CD14-positive monocyte (primary cell): ENCODE data around the gene COL27A1. TPM values are rescaled to one million over a fixed set of nuclear protein-coding genes. Genes with fewer than 3 reads are reported as not detected.
A peak's percentile ranks its signal among the peaks of the same experiment; 100 is the strongest.

Experiments used
- DNase-seq, 3 donors: peaks; one replicate each; pipeline ENCODE4 v3.0.0-alpha.2; 2011 to 2022
- H2AFZ ChIP-seq: 2 replicates; pipeline ENCODE4 v1.6.0; 2012; ENCODE audit warnings: mild to moderate bottlenecking, low read depth, low read length, inconsistent platforms; ENCODE audit not compliant: insufficient read depth, poor library complexity, severe bottlenecking
- H3K27ac ChIP-seq, 2 donors: 1 replicate in 1 of 2; 2 replicates in 1 of 2; pipeline ENCODE4 v1.5.1; 2012 to 2013; ENCODE audit warnings: low read length in 2 of 2, control low read depth in 1 of 2, inconsistent platforms in 1 of 2, low read depth in 1 of 2, mild to moderate bottlenecking in 1 of 2
- H3K27me3 ChIP-seq, 2 donors: one replicate each; pipeline versions ENCODE4 v1.6.0 to v1.6.1; 2011 to 2013; ENCODE audit warnings: low read length in 2 of 2; ENCODE audit not compliant: control insufficient read depth in 2 of 2, insufficient read depth in 2 of 2
- H3K36me3 ChIP-seq, 2 donors: replicated peaks in 1 of 2; 1 replicate in 1 of 2; 2 replicates in 1 of 2; pipeline versions ENCODE4 v1.5.1 to v1.6.1; 2012 to 2013; ENCODE audit warnings: low read length in 2 of 2, control low read depth in 1 of 2, inconsistent platforms in 1 of 2, mild to moderate bottlenecking in 1 of 2; ENCODE audit not compliant: insufficient read depth in 2 of 2, control insufficient read depth in 1 of 2
- H3K4me1 ChIP-seq, 2 donors: 1 replicate in 1 of 2; 2 replicates in 1 of 2; pipeline versions ENCODE4 v1.5.1 to v1.6.1; 2012 to 2013; ENCODE audit warnings: low read length in 2 of 2, control low read depth in 1 of 2, inconsistent platforms in 1 of 2, mild to moderate bottlenecking in 1 of 2, moderate library complexity in 1 of 2; ENCODE audit not compliant: insufficient read depth in 2 of 2, control insufficient read depth in 1 of 2
- H3K4me2 ChIP-seq: replicated peaks from 2 replicates; pipeline ENCODE3; 2012; ENCODE audit warnings: low read length, moderate library complexity, mild to moderate bottlenecking; ENCODE audit not compliant: poor library complexity, severe bottlenecking; ENCODE audit errors: extremely low read depth
- H3K4me3 ChIP-seq, 3 experiments: fragments of 200-600 bp in 1 of 3; sonication (generic) in 1 of 3; replicated peaks in 1 of 3; 1 replicate in 2 of 3; 2 replicates in 1 of 3; pipeline ENCODE4 v1.5.1; 2011 to 2013; ENCODE audit warnings: low read length in 3 of 3, mild to moderate bottlenecking in 3 of 3, control low read depth in 2 of 3, low read depth in 2 of 3, inconsistent platforms in 1 of 3, moderate library complexity in 1 of 3
- H3K79me2 ChIP-seq: 2 replicates; pipeline ENCODE4 v1.6.0; 2012; ENCODE audit warnings: mild to moderate bottlenecking, control low read depth, inconsistent platforms, low read length, moderate library complexity; ENCODE audit not compliant: insufficient read depth
- H3K9ac ChIP-seq: 2 replicates; pipeline ENCODE4 v1.6.0; 2017; ENCODE audit warnings: low read length, mild to moderate bottlenecking; ENCODE audit not compliant: insufficient read depth, poor library complexity, severe bottlenecking
- H3K9me3 ChIP-seq, 2 donors: replicated peaks in 1 of 2; 1 replicate in 1 of 2; 2 replicates in 1 of 2; pipeline versions ENCODE4 v1.5.1 to v1.6.1; 2012 to 2013; ENCODE audit warnings: low read length in 2 of 2, control low read depth in 1 of 2; ENCODE audit not compliant: control insufficient read depth in 1 of 2, insufficient read depth in 1 of 2
- H4K20me1 ChIP-seq: 2 replicates; pipeline ENCODE4 v1.6.0; 2012; ENCODE audit warnings: mild to moderate bottlenecking, low read length, control low read depth, moderate library complexity; ENCODE audit not compliant: insufficient read depth
- H3K27ac Mint-ChIP-seq, 7 donors: one replicate each; pipeline ENCODE4 v1.8.0; 2020; ENCODE audit warnings: mild to moderate bottlenecking in 7 of 7, mixed read lengths in 7 of 7, moderate library complexity in 6 of 7, inconsistent platforms in 2 of 7
- H3K27me3 Mint-ChIP-seq, 3 donors: one replicate each; pipeline ENCODE4 v1.8.0; 2021 to 2022; ENCODE audit warnings: low read depth in 3 of 3, mild to moderate bottlenecking in 3 of 3, mixed read lengths in 3 of 3, moderate library complexity in 3 of 3, inconsistent platforms in 1 of 3
- H3K36me3 Mint-ChIP-seq, 2 donors: one replicate each; pipeline ENCODE4 v1.8.0; 2020; ENCODE audit warnings: mixed read lengths in 2 of 2, inconsistent platforms in 1 of 2, mild to moderate bottlenecking in 1 of 2
- H3K4me1 Mint-ChIP-seq: one replicate; pipeline ENCODE4 v1.8.0; 2020; ENCODE audit warnings: mild to moderate bottlenecking, mixed read lengths
- H3K4me3 Mint-ChIP-seq, 2 donors: one replicate each; pipeline ENCODE4 v1.8.0; 2020; ENCODE audit warnings: mild to moderate bottlenecking in 2 of 2, mixed read lengths in 2 of 2, moderate library complexity in 1 of 2
- H3K9me3 Mint-ChIP-seq, 7 donors: one replicate each; pipeline ENCODE4 v1.8.0; 2020 to 2022; ENCODE audit warnings: mixed read lengths in 7 of 7, mild to moderate bottlenecking in 6 of 7, moderate library complexity in 6 of 7, inconsistent platforms in 2 of 7
- CTCF ChIP-seq: fragments of 200-600 bp; IDR thresholded peaks from one replicate; pipeline ENCODE4 v1.8.0; 2022; ENCODE audit warnings: antibody characterized with exemption, mild to moderate bottlenecking
- WGBS: methylation state at CpG from one replicate; pipeline ENCODE4 v1.1.5; 2013; ENCODE audit warnings: missing lambda C conversion rate; ENCODE audit not compliant: insufficient coverage; 5-methylcytosine and 5-hydroxymethylcytosine counted together
- intact Hi-C, 2 donors: fragments of 100-400 bp; cut with micrococcal nuclease; formaldehyde crosslinking; loops; one replicate each; pipeline versions ENCODE4 v1.15.0 to v1.15.1; 2023
- polyA plus RNA-seq, 3 donors: library from polyadenylated mRNA; depleted of rRNA in 1 of 3; unstranded in 2 of 3; stranded (reverse) in 1 of 3; fragments of 300-500 nt in 2 of 3; fragments of >200 nt in 1 of 3; fragmentation: Illumina TruSeq in 2 of 3; gene quantifications; 1 replicate in 2 of 3; 2 replicates in 1 of 3; pipeline ENCODE4 v1.2.3, GENCODE V29; 2012 to 2021

The COL27A1 gene
- polyA plus RNA-seq, 3 donors: 0.03 TPM; not detected in 2

GRCh38 chr9:114169029-114169951 is 14.0 kb downstream of the COL27A1 start:
- H3K36me3 ChIP-seq: no peaks in the 10 kb centered on the region
- DNase-seq: no peak

More at GRCh38 chr9:114169029-114169951, 14.0 kb downstream of the COL27A1 start:
- no peaks in the 10 kb centered on the region for H4K20me1 ChIP-seq
- H3K36me3 Mint-ChIP-seq: no peaks in the 10 kb centered on the region
- no peak for TF ChIP-seq CTCF
- H3K4me3 ChIP-seq: no peak overlapping the region
- H2AFZ ChIP-seq: no peak overlapping the region
- H3K4me3 Mint-ChIP-seq: no peak overlapping the region
- WGBS: 90% methylated on average over 23 of the region's 23 CpGs
- H3K4me1 ChIP-seq: no peaks in the 10 kb centered on the region
- no peak overlapping the region for H3K9ac ChIP-seq
- H3K9me3 Mint-ChIP-seq: no peaks in the 10 kb centered on the region
- H3K4me2 ChIP-seq: no peak overlapping the region
- H3K4me1 Mint-ChIP-seq: no peaks in the 10 kb centered on the region
- no peaks in the 10 kb centered on the region for H3K9me3 ChIP-seq
- peak overlapping the region in 1 of 7 donors; percentile 7 for H3K27ac Mint-ChIP-seq
- H3K27me3 ChIP-seq: peaks cover 0 to under 1% of the 10 kb centered on the region in 2 donors
- intact Hi-C loops: no loop called here
- no peaks in the 10 kb centered on the region for H3K79me2 ChIP-seq
- H3K27ac ChIP-seq: no peak overlapping the region
- peaks cover 0 to 3% (median 3%) of the 10 kb centered on the region in 3 donors for H3K27me3 Mint-ChIP-seq
